PC-9 (cell line): Measurements from ENCODE around the gene MPC1.

Experiments
- EZH2 ChIP-seq: fragments of 200-600 bp; sonication (generic); IDR thresholded peaks from 2 replicates; pipeline ENCODE4 v1.8.0; 2017; ENCODE audit warnings: antibody characterized with exemption, low read depth
- TF ChIP-seq, protein P1 (sequence below): fragments of 200-600 bp; sonication (generic); conservative IDR thresholded peaks from 2 replicates; pipeline ENCODE4 v1.6.1; 2017; ENCODE audit warnings: mixed run types, antibody characterized with exemption, mild to moderate bottlenecking, moderate library complexity

DNA sequence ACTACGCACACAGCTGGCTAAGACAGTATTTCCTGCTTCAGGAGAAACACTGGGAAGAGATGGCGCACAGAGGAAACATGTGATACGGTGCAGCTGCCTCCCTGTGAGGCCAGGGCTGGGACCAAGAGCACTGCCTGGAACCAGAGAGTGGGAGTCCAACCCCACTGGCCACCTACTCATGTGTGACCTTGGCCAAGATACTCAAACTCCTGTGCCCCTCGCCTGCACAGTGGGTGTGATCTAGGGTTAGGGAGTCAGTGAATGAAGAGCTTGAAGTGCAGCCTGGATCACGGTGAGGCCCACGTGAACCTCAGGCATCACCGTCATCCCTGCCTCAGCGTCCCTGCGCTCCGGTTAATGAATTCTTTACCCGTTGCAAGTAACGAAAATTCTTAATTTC, 41.7 kb upstream of the MPC1 start:
- TF ChIP-seq EZH2 = no peak
- TF ChIP-seq, protein P1, sequence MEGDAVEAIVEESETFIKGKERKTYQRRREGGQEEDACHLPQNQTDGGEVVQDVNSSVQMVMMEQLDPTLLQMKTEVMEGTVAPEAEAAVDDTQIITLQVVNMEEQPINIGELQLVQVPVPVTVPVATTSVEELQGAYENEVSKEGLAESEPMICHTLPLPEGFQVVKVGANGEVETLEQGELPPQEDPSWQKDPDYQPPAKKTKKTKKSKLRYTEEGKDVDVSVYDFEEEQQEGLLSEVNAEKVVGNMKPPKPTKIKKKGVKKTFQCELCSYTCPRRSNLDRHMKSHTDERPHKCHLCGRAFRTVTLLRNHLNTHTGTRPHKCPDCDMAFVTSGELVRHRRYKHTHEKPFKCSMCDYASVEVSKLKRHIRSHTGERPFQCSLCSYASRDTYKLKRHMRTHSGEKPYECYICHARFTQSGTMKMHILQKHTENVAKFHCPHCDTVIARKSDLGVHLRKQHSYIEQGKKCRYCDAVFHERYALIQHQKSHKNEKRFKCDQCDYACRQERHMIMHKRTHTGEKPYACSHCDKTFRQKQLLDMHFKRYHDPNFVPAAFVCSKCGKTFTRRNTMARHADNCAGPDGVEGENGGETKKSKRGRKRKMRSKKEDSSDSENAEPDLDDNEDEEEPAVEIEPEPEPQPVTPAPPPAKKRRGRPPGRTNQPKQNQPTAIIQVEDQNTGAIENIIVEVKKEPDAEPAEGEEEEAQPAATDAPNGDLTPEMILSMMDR = no peak
